A673 (cell line): Measurements from ENCODE around the gene HERC5.

Source experiments
- EZH2 ChIP-seq: fragments of 200-600 bp; sonication (generic); IDR thresholded peaks from 2 replicates; pipeline ENCODE4 v1.6.1; 2017; ENCODE audit warnings: borderline replicate concordance, low read depth, mild to moderate bottlenecking, mixed read lengths, antibody characterized with exemption, low read length; ENCODE audit not compliant: poor library complexity, severe bottlenecking
- TF ChIP-seq, protein P1 (sequence below): fragments of 300-800, 200-600 bp; sonication (generic); conservative IDR thresholded peaks from 2 replicates; pipeline ENCODE4 v1.5.1; 2017; ENCODE audit warnings: low read depth, mild to moderate bottlenecking, antibody characterized with exemption, low read length, moderate library complexity, mixed read lengths

- TF ChIP-seq, protein P1, sequence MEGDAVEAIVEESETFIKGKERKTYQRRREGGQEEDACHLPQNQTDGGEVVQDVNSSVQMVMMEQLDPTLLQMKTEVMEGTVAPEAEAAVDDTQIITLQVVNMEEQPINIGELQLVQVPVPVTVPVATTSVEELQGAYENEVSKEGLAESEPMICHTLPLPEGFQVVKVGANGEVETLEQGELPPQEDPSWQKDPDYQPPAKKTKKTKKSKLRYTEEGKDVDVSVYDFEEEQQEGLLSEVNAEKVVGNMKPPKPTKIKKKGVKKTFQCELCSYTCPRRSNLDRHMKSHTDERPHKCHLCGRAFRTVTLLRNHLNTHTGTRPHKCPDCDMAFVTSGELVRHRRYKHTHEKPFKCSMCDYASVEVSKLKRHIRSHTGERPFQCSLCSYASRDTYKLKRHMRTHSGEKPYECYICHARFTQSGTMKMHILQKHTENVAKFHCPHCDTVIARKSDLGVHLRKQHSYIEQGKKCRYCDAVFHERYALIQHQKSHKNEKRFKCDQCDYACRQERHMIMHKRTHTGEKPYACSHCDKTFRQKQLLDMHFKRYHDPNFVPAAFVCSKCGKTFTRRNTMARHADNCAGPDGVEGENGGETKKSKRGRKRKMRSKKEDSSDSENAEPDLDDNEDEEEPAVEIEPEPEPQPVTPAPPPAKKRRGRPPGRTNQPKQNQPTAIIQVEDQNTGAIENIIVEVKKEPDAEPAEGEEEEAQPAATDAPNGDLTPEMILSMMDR = no peak
- no peak for TF ChIP-seq EZH2
These were observed 43.1 kb upstream of the HERC5 start for GRCh38 chr4:88413801-88414200.
